Kidney (tissue), 14 donors: ENCODE results near the gene SUPV3L1. TPM values are rescaled to one million over a fixed set of nuclear protein-coding genes. Genes with fewer than 3 reads are reported as not detected.
"Not testable (repeated sequence)": the region's sequence is repeated elsewhere in the genome, so short reads cannot be mapped to it uniquely, and the experiment has no call there.

Experiments used
- DNase-seq, 5 donors: peaks; one replicate each; pipeline ENCODE4 v3.0.0-alpha.2; 2013 to 2020
- FAIRE-seq: peaks from 2 replicates; lab custom pipeline; 2012; peaks lifted over from hg19 to GRCh38; lab: Jason Lieb, UNC
- H3K27ac ChIP-seq, 2 donors: one replicate each; pipeline ENCODE4 v1.7.0; 2013; ENCODE audit warnings: low read depth in 2 of 2, low read length in 2 of 2, inconsistent platforms in 1 of 2
- H3K27me3 ChIP-seq: one replicate; pipeline ENCODE4 v1.7.1; 2013; ENCODE audit warnings: low read length, inconsistent platforms; ENCODE audit not compliant: control insufficient read depth, insufficient read depth
- H3K36me3 ChIP-seq, 3 donors: one replicate each; pipeline versions ENCODE4 v1.7.0 to v1.7.1; 2013; ENCODE audit warnings: low read length in 3 of 3, control low read depth in 1 of 3, inconsistent platforms in 1 of 3; ENCODE audit not compliant: insufficient read depth in 3 of 3, control insufficient read depth in 2 of 3
- H3K4me1 ChIP-seq, 3 donors: one replicate each; pipeline versions ENCODE4 v1.7.0 to v1.7.1; 2013; ENCODE audit warnings: low read length in 3 of 3, inconsistent platforms in 1 of 3, low read depth in 1 of 3; ENCODE audit not compliant: control insufficient read depth in 2 of 3, insufficient read depth in 2 of 3
- H3K4me3 ChIP-seq, 3 donors: one replicate each; pipeline versions ENCODE4 v1.7.0 to v1.8.1; 2013; ENCODE audit warnings: low read length in 3 of 3, control low read depth in 1 of 3, inconsistent platforms in 1 of 3
- H3K9ac ChIP-seq, 3 donors: one replicate each; pipeline versions ENCODE4 v1.7.0 to v1.7.1; 2013; ENCODE audit warnings: low read length in 3 of 3, control low read depth in 1 of 3, inconsistent platforms in 1 of 3
- H3K9me3 ChIP-seq, 3 donors: one replicate each; pipeline versions ENCODE4 v1.7.0 to v1.7.1; 2013; ENCODE audit warnings: low read length in 3 of 3, control low read depth in 1 of 3, inconsistent platforms in 1 of 3; ENCODE audit not compliant: control insufficient read depth in 2 of 3, insufficient read depth in 1 of 3
- CTCF ChIP-seq: IDR thresholded peaks from 3 replicates; pipeline ENCODE4 v1.5.1; 2012; ENCODE audit warnings: mild to moderate bottlenecking, moderate library complexity, borderline replicate concordance; ENCODE audit not compliant: insufficient read depth; ENCODE audit errors: extremely low read depth
- intact Hi-C: fragments of 100-400 bp; cut with DNase I; formaldehyde crosslinking; loops from one replicate; pipeline ENCODE4 v1.11.1; 2022
- polyA plus RNA-seq: library from polyadenylated mRNA; stranded (reverse); fragments of 350-450 nt; fragmentation: Illumina TruSeq; extraction: RNeasy Lipid Tissue Mini Kit (QIAGEN cat#74804); gene quantifications from one replicate; pipeline ENCODE4 v1.2.3, GENCODE V29; 2014; ENCODE audit warnings: low read depth, low replicate concordance; ENCODE audit not compliant: insufficient read depth
- total RNA-seq: library from RNA; stranded (reverse); fragmentation: NEBNext Ultra II Directional; extraction: Animal tissue kit (Norgen Biotek cat#: 25700); gene quantifications from one replicate; pipeline ENCODE4 v1.2.1, GENCODE V29; 2021
- donor health status: control.
- donor health status: control.
- donor health status: control.
- donor health status: control.
- donor health status: control.
- donor health status: DM: yes; HTN: yes; CAD: no.
- donor health status: Normal renal cell carcinoma (clear cell type).

SUPV3L1 gene
- total and polyA plus RNA-seq, 2 donors from 2014 or later: 25.1 to 48.3 TPM

GRCh38 chr10:69248117-69248730 is 68.2 kb downstream of the SUPV3L1 start:
- Histone ChIP-seq H3K4me1 (no peaks in the 10 kb centered on the region), H3K9ac (no peak overlapping the region), H3K9me3 (no peaks in the 10 kb centered on the region), H3K27me3 (no peaks in the 10 kb centered on the region), H3K4me3 (no peak overlapping the region), H3K27ac (no peak overlapping the region), H3K36me3 (peaks cover 0 to 20% (median 5%) of the 10 kb centered on the region in 3 donors)
- TF ChIP-seq CTCF: no peak
- DNase-seq (no peak), FAIRE-seq (no peak)
- intact Hi-C loops: no loop called here

- Histone ChIP-seq H3K9ac (no peak overlapping the region), H3K4me1 (no peaks in the 10 kb centered on the region), H3K27ac (no peak overlapping the region), H3K4me3 (no peak overlapping the region), H3K27me3 (no peaks in the 10 kb centered on the region), H3K36me3 (peaks cover 0 to 15% (median 2%) of the 10 kb centered on the region in 3 donors), H3K9me3 (no peaks in the 10 kb centered on the region)
- DNase-seq (no peak), FAIRE-seq (no peak)
- intact Hi-C loops: no loop called here
- TF ChIP-seq CTCF: no peak
These were observed 70.0 kb downstream of the SUPV3L1 start for GRCh38 chr10:69250041-69250440.

- FAIRE-seq: not testable (repeated sequence)
- H3K36me3 ChIP-seq: peaks cover 0 to 14% (median 2%) of the 10 kb centered on the region in 3 donors
These were observed 71.4 kb downstream of the SUPV3L1 start for GRCh38 chr10:69251417-69251816.

GRCh38 chr10:69253171-69253570 is 73.1 kb downstream of the SUPV3L1 start:
- no peak for TF ChIP-seq CTCF
- FAIRE-seq: no peak
- DNase-seq: no peak

More at GRCh38 chr10:69251417-69251816, 71.4 kb downstream of the SUPV3L1 start:
- intact Hi-C loops, H3K9ac ChIP-seq, H3K27ac ChIP-seq, H3K4me3 ChIP-seq, H3K27me3 ChIP-seq, H3K9me3 ChIP-seq, DNase-seq, H3K4me1 ChIP-seq: not testable (repeated sequence)

More at GRCh38 chr10:69253171-69253570, 73.1 kb downstream of the SUPV3L1 start:
- H3K4me3 ChIP-seq: no peak overlapping the region
- H3K36me3 ChIP-seq: peaks cover 0 to 16% (median 5%) of the 10 kb centered on the region in 3 donors
- intact Hi-C loops: no loop called here
- H3K27me3 ChIP-seq: no peaks in the 10 kb centered on the region
- no peak overlapping the region for H3K27ac ChIP-seq
- no peaks in the 10 kb centered on the region for H3K9me3 ChIP-seq
- no peak overlapping the region for H3K9ac ChIP-seq
- H3K4me1 ChIP-seq: no peaks in the 10 kb centered on the region
